Dedifferentiated amniotic fluid mesenchymal stem cell (primary cell): ENCODE results near the gene MEIOB.

Experiments used
- DNase-seq: peaks from one replicate; pipeline ENCODE4 v3.0.0-alpha.2; 2016; ENCODE audit errors: extremely low spot score

MEIOB gene

GRCh38 chr16:1828645-1829410 is 43.1 kb downstream of the MEIOB start:
- no peak for DNase-seq

- DNase-seq = peak; percentile 93
Measured at GRCh38 chr16:1826691-1827573, 45.0 kb downstream of the MEIOB start, which contains the start of the genes FAHD1 and HAGH. Gene FAHD1, plus strand, starts transcription at chr16:1827206. Its CDS starts 33 bp downstream, at chr16:1827239. Gene HAGH, minus strand, starts transcription at chr16:1826825. Its CDS starts 38 bp downstream, at chr16:1826787.

- DNase-seq = peak; percentile 23
Measured at GRCh38 chr16:1825864-1826690, 45.9 kb downstream of the MEIOB start.

- DNase-seq = no peak
Measured at GRCh38 chr16:1825381-1825863, 46.5 kb downstream of the MEIOB start.

- DNase-seq = peak; percentile 17
Measured at GRCh38 chr16:1823821-1824220, 48.1 kb downstream of the MEIOB start.

GRCh38 chr16:1822801-1823200 is 49.2 kb downstream of the MEIOB start:
- DNase-seq = no peak

GRCh38 chr16:1821861-1822611 is 49.9 kb downstream of the MEIOB start:
- no peak for DNase-seq

GRCh38 chr16:1820946-1821290 is 51.0 kb downstream of the MEIOB start:
- DNase-seq = no peak

GRCh38 chr16:1820096-1820945 is 51.6 kb downstream of the MEIOB start:
- no peak for DNase-seq

- no peak for DNase-seq
Measured at GRCh38 chr16:1819611-1820010, 52.4 kb downstream of the MEIOB start.

- no peak for DNase-seq
Measured at GRCh38 chr16:1818873-1819525, 53.0 kb downstream of the MEIOB start.

- no peak for DNase-seq
Measured at GRCh38 chr16:1818204-1818872, 53.6 kb downstream of the MEIOB start.

GRCh38 chr16:1817716-1818115 is 54.2 kb downstream of the MEIOB start:
- no peak for DNase-seq

- DNase-seq = no peak
Measured at GRCh38 chr16:1817276-1817589, 54.7 kb downstream of the MEIOB start.

- DNase-seq = no peak
Measured at GRCh38 chr16:1816396-1817275, 55.3 kb downstream of the MEIOB start.

GRCh38 chr16:1815461-1815860 is 56.5 kb downstream of the MEIOB start:
- no peak for DNase-seq

GRCh38 chr16:1812732-1813163 is 59.2 kb downstream of the MEIOB start:
- DNase-seq = peak; percentile 70

- no peak for DNase-seq
Measured at GRCh38 chr16:1810536-1810935, 61.4 kb downstream of the MEIOB start.
